ENCODE measurements around the gene RNF151. TPM values are rescaled to one million over a fixed set of nuclear protein-coding genes. Genes with fewer than 3 reads are reported as not detected.
"Not testable (repeated sequence)": the region's sequence is repeated elsewhere in the genome, so short reads cannot be mapped to it uniquely, and the experiment has no call there.

RNF151 gene
- total RNA-seq, 1 experiment from 2014 or later = not detected

DNA sequence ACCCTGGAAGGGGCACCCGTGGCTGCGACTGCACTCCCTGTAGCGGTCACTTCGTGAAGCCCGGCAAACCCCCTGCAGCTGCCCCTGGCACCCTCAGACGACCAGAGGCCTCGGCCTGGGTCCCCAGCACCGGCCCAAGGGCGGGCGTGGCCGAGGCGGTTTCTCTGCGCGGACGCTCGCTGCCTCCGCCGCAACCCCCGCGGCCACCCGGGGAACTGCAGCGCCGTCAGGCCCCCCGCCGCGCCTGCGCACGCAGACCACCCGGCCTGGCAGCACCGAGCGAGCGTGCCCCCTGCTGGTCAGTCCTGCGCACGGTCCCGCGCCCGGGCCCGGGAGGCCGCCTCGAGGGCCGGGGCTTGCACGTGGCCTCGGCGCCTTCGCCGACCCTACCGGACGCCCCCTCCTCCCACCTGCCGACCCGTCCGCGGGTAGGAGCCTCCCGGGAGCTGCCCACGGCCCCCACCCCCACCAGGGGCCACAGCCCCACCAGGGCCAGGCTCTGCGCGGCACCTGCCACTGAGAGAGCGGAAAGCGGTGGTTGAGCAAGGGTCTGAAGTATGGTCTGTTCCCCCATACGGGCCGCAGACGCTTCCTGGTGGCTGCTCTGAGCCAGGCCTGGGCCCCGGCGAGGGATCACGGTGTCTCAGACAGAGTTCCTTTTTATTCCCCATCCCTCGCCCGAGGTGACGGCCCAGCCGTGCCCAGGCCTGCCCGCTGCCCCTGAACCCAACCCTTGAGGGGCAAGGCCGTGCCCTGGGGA is 36.9 kb upstream of the RNF151 start:
- DNase-seq (ENCODE audit: low read depth in 1 of 2, low spot score in 2 of 2) = peak; percentile 78 to 86
- H3K4me3 ChIP-seq = peak overlapping the region; percentile 37
- H3K36me3 ChIP-seq = no peaks in the 10 kb centered on the region
- peaks cover 7% of the 10 kb centered on the region for H3K4me1 ChIP-seq (replicated peaks)
- H3K27ac ChIP-seq = no peak overlapping the region
- no peaks in the 10 kb centered on the region; the same call in 1 of the 2 replicates for H3K27me3 ChIP-seq (replicated peaks)
- no peaks in the 10 kb centered on the region for H3K9me3 ChIP-seq (replicated peaks)

DNA sequence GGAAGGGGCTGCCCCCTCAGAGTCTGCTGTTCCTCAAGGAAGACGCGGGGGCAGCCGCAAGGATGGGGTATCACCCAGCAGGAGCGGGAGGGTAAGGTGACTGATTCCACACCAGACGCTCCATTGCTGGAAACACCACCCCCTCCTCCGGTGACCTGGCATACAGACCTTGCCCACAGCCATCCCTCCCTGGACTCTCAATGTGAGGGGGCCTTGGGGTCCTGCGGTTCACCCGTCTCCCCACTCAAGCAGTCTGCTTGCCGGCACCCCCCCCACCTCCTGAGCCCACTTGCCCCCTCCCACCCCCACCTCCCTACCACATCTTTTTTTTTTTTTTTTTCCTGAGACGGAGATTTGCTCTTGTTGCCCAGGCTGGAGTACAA is 36.3 kb upstream of the RNF151 start:
- H3K27me3 ChIP-seq (replicated peaks) = no peaks in the 10 kb centered on the region; the same call in 1 of the 2 replicates
- no peak for DNase-seq (ENCODE audit: low read depth in 1 of 2, low spot score in 2 of 2)
- H3K36me3 ChIP-seq = no peaks in the 10 kb centered on the region
- H3K9me3 ChIP-seq (replicated peaks) = no peaks in the 10 kb centered on the region
- no peak overlapping the region for H3K27ac ChIP-seq
- peaks cover 8% of the 10 kb centered on the region for H3K4me1 ChIP-seq (replicated peaks)
- no peak overlapping the region for H3K4me3 ChIP-seq

DNA sequence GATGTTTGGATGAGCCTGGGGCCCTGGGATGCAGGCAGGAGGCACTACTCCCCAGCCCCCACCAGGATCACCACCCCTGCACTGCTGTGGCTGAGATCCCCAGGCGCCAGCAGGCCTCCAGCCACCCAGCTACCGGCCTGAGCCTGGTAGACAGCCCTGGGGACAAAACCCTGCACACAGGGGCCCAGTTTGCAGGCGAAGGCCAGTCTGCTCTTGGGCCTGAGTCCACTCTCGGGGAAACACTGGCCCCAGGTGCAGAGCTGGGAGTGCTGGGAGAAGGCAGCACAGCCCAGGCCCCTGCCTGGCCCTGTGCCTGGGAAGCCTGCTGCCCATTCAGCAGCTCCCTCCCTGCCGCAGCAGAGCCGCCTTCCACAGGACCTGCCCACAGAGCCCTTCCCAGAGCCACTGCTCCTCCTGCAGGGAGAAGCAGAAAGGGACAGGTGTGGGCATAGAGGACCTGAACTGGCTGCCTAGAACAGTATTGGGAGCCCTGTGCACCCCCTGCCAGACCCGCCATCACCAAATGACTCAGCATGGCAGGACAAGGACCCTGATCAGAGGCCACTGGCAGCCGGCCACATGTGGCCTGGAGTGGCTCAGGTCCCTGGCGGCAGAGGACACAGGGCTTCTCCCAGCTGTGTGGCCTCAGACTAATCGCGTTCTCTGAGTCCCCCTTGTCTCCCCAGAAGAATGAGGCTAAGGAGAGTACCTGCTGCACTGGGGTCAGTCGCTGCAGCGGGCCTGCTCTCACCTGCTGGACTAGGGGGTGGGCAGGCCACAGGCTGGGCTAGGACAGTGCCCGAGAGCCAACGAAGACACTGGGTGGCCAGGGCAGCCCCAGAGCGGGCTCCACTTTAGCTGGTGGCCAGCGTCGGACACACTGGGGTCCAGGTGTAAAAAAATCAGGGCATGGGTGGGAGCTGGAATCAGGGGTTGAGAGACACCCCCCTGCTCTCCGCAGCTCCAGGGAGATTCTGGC is 34.3 kb upstream of the RNF151 start:
- no peaks in the 10 kb centered on the region for H3K9me3 ChIP-seq (replicated peaks)
- H3K36me3 ChIP-seq = no peaks in the 10 kb centered on the region
- no peak overlapping the region for H3K4me3 ChIP-seq
- peaks cover 10% of the 10 kb centered on the region for H3K4me1 ChIP-seq (replicated peaks)
- no peaks in the 10 kb centered on the region; the same call in 1 of the 2 replicates for H3K27me3 ChIP-seq (replicated peaks)
- H3K27ac ChIP-seq = no peak overlapping the region
- no peak for DNase-seq (ENCODE audit: low read depth in 1 of 2, low spot score in 2 of 2)

GRCh38 chr16:1933097-1933661 is 33.5 kb upstream of the RNF151 start:
- DNase-seq (ENCODE audit: low read depth in 1 of 2, low spot score in 2 of 2) = no peak
- no peaks in the 10 kb centered on the region; the same call in 1 of the 2 replicates for H3K27me3 ChIP-seq (replicated peaks)
- H3K36me3 ChIP-seq = peaks cover 2% of the 10 kb centered on the region; the same call in 1 of the 2 replicates
- no peaks in the 10 kb centered on the region for H3K9me3 ChIP-seq (replicated peaks)
- H3K4me1 ChIP-seq (replicated peaks) = peaks cover 10% of the 10 kb centered on the region
- H3K27ac ChIP-seq = no peak overlapping the region
- no peak overlapping the region for H3K4me3 ChIP-seq

GRCh38 chr16:1936945-1937479 is 29.6 kb upstream of the RNF151 start:
- Histone ChIP-seq H3K27me3 (replicated peaks) (no peaks in the 10 kb centered on the region; the same call in 1 of the 2 replicates), H3K4me1 (replicated peaks) (peaks cover 6% of the 10 kb centered on the region), H3K4me3 (no peak overlapping the region), H3K9me3 (replicated peaks) (no peaks in the 10 kb centered on the region), H3K27ac (no peak overlapping the region), H3K36me3 (peaks cover 19% of the 10 kb centered on the region)
- DNase-seq (ENCODE audit: low read depth in 1 of 2, low spot score in 2 of 2) = no peak

- H3K27me3 ChIP-seq (replicated peaks) = no peaks in the 10 kb centered on the region; the same call in 1 of the 2 replicates
- no peak for DNase-seq (ENCODE audit: low read depth in 1 of 2, low spot score in 2 of 2)
- H3K27ac ChIP-seq = no peak overlapping the region
- no peaks in the 10 kb centered on the region for H3K9me3 ChIP-seq (replicated peaks)
- no peak overlapping the region for H3K4me3 ChIP-seq
- H3K4me1 ChIP-seq (replicated peaks) = peaks cover 12% of the 10 kb centered on the region
- peaks cover 19% of the 10 kb centered on the region for H3K36me3 ChIP-seq
These were observed 28.3 kb upstream of the RNF151 start for GRCh38 chr16:1938316-1938715.

DNA sequence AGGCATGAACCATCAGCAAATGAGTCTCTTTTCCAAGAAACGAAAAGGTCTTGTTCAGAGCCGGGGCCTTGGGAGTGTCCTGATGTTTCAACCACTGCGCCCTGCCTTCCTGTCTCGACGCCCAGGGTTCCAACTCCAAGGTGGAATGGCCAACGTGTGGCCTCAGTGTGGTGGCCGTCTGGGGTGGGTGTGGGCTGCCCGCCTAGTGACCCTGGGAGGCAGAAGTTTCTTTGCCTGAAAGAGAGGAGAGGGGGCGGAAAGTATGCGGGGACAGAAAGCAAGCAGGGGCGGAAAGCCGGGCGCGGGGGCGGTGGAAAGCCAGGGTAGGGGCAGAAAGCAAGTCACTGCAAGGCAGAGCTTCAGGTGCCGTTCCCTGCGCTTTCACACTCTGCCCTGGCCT is 27.7 kb upstream of the RNF151 start:
- no peaks in the 10 kb centered on the region for H3K27me3 ChIP-seq (replicated peaks)
- no peak for DNase-seq (ENCODE audit: low read depth in 1 of 2, low spot score in 2 of 2)
- no peaks in the 10 kb centered on the region for H3K9me3 ChIP-seq (replicated peaks)
- peaks cover 17% of the 10 kb centered on the region for H3K4me1 ChIP-seq (replicated peaks)
- no peak overlapping the region for H3K4me3 ChIP-seq
- H3K36me3 ChIP-seq = peaks cover 19% of the 10 kb centered on the region
- no peak overlapping the region for H3K27ac ChIP-seq

GRCh38 chr16:1939833-1940232 is 26.8 kb upstream of the RNF151 start:
- not testable (repeated sequence) for H3K9me3 ChIP-seq (replicated peaks); DNase-seq (ENCODE audit: low read depth in 1 of 2, low spot score in 2 of 2); H3K4me3 ChIP-seq; H3K27me3 ChIP-seq (replicated peaks); H3K27ac ChIP-seq
- peaks cover 17% of the 10 kb centered on the region for H3K4me1 ChIP-seq (replicated peaks)
- peaks cover 19% of the 10 kb centered on the region for H3K36me3 ChIP-seq

DNA sequence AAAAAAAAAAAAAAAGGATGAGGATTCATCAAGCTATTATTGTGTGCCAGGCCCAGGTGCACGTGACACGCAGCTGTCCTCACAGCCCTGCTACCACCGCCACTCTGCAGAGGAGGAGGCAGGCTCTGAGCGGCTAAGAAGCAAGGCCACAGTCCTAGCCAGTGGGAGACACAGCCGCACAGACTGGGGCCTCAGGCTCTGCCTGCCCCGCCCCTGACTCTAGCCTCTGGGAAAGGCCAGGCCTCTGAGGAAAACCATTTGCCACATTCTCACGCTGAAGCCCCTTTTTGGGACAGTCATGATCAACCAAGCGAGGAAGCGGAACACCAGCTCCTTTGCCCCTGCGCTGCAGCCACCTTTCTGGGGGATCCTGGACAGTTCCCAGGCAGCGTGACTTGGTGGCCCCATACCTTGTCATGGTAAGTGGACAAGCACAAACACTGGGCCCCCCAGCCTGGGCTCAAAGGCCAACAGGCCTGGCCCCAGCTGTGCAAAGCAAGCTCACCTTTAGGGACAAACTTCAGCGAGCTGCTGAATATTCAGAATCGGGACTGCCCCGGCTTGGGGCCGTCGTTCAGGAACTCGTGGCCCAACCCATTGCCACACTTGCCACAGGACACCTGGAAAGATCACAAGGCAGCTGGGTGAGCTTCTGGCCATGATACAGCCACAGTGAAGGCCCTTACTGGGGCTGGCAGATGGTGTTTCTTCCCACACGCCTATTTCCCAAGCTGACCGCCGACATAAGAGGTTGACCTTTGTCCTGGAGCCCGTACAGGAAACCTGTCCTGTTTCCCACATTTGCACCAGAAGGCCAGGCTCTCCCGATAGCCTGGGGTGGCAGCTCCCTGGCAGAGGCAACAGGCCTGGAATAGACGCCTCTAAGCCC is 26.1 kb upstream of the RNF151 start:
- H3K27ac ChIP-seq = no peak overlapping the region
- no peak for DNase-seq (ENCODE audit: low read depth in 1 of 2, low spot score in 2 of 2)
- H3K4me3 ChIP-seq = no peak overlapping the region
- H3K9me3 ChIP-seq (replicated peaks) = no peaks in the 10 kb centered on the region
- H3K4me1 ChIP-seq (replicated peaks) = peaks cover 15% of the 10 kb centered on the region
- peaks cover 19% of the 10 kb centered on the region for H3K36me3 ChIP-seq
- no peaks in the 10 kb centered on the region for H3K27me3 ChIP-seq (replicated peaks)

GRCh38 chr16:1941162-1942046 is 25.3 kb upstream of the RNF151 start:
- Histone ChIP-seq H3K36me3 (peaks cover 19% of the 10 kb centered on the region), H3K4me1 (replicated peaks) (peaks cover 14% of the 10 kb centered on the region), H3K27ac (no peak overlapping the region), H3K4me3 (no peak overlapping the region), H3K27me3 (replicated peaks) (no peaks in the 10 kb centered on the region), H3K9me3 (replicated peaks) (no peaks in the 10 kb centered on the region)
- DNase-seq (ENCODE audit: low read depth in 1 of 2, low spot score in 2 of 2) = no peak

DNA sequence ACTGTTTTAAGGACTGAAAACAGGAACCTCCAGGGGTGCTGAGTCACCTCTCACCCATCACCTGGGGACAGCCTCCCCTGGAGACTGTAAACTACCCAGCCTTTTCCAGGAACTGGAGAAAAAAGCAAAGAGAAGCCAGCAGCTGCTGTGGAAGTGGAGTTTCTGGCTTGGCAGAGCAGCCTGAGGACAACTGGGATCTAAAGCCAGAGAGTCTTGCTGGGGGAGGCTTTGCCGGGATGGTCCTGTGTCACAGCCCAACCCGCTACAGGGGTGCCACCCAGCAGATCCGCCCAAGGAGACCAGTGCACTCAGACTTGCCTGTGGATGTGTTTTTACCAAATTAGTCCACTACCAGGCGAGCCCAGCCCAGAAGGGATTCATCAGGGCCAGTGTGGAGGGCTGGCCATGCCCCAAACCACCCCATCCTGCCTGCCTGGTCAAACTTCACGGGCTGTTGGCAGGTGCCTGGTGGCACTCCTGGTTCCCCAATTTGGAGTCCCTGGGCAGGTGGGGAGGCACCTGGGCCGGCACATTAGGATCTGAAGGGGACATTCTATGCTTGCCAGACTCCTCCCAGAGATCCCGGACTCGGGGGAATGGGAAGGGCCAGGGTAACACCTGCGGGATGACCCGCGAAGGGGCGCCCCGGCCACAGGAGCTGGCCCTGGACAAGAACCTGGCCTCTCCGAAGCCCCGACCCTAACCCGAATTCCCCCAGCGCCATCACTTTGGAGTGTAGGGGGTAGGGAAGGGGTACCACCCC is 24.4 kb upstream of the RNF151 start:
- no peak overlapping the region for H3K27ac ChIP-seq
- H3K27me3 ChIP-seq (replicated peaks) = no peaks in the 10 kb centered on the region
- peak overlapping the region; percentile 64 for H3K4me3 ChIP-seq
- peaks cover 14% of the 10 kb centered on the region for H3K4me1 ChIP-seq (replicated peaks)
- H3K9me3 ChIP-seq (replicated peaks) = no peaks in the 10 kb centered on the region
- H3K36me3 ChIP-seq = peaks cover 19% of the 10 kb centered on the region
- no peak for DNase-seq (ENCODE audit: low read depth in 1 of 2, low spot score in 2 of 2)

Data from SJSA1 (cell line).